HFFc6 (cell line): ENCODE measurements around the gene CCL20. TPM values are rescaled to one million over a fixed set of nuclear protein-coding genes. Genes with fewer than 3 reads are reported as not detected.

Experiments
- DNase-seq: peaks from one replicate; pipeline ENCODE4 v3.0.0-alpha.2; 2018
- H3K27ac Mint-ChIP-seq: 2 replicates; pipeline ENCODE4 v1.8.0; 2020; ENCODE audit warnings: mild to moderate bottlenecking, mixed read lengths
- H3K27me3 Mint-ChIP-seq: 2 replicates; pipeline ENCODE4 v1.8.0; 2021; ENCODE audit warnings: mild to moderate bottlenecking, moderate library complexity, mixed read lengths; ENCODE audit not compliant: insufficient read depth
- H3K36me3 Mint-ChIP-seq: 2 replicates; pipeline ENCODE4 v1.8.0; 2021; ENCODE audit warnings: low read depth, mixed read lengths
- H3K4me1 Mint-ChIP-seq: 2 replicates; pipeline ENCODE4 v1.8.0; 2020; ENCODE audit warnings: low read depth, mixed read lengths
- H3K4me3 Mint-ChIP-seq: 2 replicates; pipeline ENCODE4 v1.8.0; 2020; ENCODE audit warnings: mild to moderate bottlenecking, moderate library complexity, mixed read lengths
- H3K9me3 Mint-ChIP-seq: 2 replicates; pipeline ENCODE4 v1.8.0; 2020; ENCODE audit warnings: mild to moderate bottlenecking, mixed read lengths
- total RNA-seq, 6 experiments: library from RNA; stranded (reverse); fragmentation: NEBNext Ultra II Directional; extraction: Animal tissue kit (Norgen Biotek cat#: 25700); gene quantifications; 2 replicates in 1 of 6; 3 replicates in 5 of 6; pipeline ENCODE4 v1.2.3, GENCODE V29; 2021
- TF ChIP-seq, protein P1 (sequence below): fragments of 200-600 bp; sonication (generic); IDR thresholded peaks from 2 replicates; pipeline ENCODE4 v1.5.0; 2021; ENCODE audit warnings: antibody characterized with exemption, mild to moderate bottlenecking

Gene CCL20
- total RNA-seq, 6 experiments from 2014 or later, result not detected

DNA sequence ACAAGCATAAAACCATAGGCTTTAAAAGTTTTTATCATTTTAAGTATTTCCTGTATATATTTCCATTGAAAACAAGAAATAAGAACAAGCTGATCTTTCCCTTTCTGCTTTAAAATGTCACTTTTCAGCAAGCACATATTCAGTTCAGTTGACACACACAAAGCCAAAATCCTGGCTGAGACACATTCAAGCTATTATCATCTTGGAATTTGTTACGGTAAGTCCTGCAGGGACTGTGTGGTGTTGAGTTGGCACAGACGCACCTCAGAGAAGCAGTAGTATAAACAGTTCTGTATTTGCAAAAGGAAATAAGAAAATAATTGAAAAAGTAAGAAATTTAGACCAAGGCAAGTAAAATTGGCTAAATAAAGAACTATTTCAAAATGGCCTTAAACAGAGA, 47.4 kb downstream of the CCL20 start:
- TF ChIP-seq, protein P1, sequence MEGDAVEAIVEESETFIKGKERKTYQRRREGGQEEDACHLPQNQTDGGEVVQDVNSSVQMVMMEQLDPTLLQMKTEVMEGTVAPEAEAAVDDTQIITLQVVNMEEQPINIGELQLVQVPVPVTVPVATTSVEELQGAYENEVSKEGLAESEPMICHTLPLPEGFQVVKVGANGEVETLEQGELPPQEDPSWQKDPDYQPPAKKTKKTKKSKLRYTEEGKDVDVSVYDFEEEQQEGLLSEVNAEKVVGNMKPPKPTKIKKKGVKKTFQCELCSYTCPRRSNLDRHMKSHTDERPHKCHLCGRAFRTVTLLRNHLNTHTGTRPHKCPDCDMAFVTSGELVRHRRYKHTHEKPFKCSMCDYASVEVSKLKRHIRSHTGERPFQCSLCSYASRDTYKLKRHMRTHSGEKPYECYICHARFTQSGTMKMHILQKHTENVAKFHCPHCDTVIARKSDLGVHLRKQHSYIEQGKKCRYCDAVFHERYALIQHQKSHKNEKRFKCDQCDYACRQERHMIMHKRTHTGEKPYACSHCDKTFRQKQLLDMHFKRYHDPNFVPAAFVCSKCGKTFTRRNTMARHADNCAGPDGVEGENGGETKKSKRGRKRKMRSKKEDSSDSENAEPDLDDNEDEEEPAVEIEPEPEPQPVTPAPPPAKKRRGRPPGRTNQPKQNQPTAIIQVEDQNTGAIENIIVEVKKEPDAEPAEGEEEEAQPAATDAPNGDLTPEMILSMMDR, result no peak
- no peak for DNase-seq
- Mint-ChIP-seq H3K4me1 (peaks cover 43% of the 10 kb centered on the region), H3K4me3 (no peak overlapping the region), H3K9me3 (no peaks in the 10 kb centered on the region), H3K27ac (no peak overlapping the region), H3K36me3 (no peaks in the 10 kb centered on the region), H3K27me3 (peaks cover 2% of the 10 kb centered on the region; the same call in 1 of the 2 replicates)

DNA sequence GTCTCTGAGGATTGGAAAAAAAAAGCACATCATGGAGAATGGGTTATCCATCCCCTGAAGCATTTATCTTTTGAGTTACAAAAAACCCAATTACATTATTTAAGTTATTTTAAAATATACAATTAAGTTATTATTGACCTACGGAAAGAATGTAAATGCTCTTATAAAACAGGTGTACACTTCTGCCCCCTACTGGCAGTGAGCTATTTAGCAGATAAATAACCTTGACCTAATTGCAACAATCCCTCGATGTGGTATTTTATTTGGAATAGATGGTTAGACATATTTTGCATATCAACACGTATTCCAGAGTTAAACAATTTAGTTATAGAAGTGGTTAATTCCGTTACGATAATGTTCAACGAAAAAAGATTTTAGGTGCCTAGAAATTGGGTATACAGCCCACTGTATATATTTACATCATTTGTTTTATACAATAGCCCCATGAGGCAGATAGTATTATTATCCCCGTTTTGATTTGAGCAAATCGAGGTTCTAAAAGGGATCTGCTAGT, 48.6 kb downstream of the CCL20 start:
- peaks cover 43% of the 10 kb centered on the region for H3K4me1 Mint-ChIP-seq
- no peak overlapping the region for H3K4me3 Mint-ChIP-seq
- no peaks in the 10 kb centered on the region for H3K36me3 Mint-ChIP-seq
- peaks cover 2% of the 10 kb centered on the region; the same call in 1 of the 2 replicates for H3K27me3 Mint-ChIP-seq
- TF ChIP-seq, protein P1, result peak; percentile 92
- peak overlapping the region; percentile 72 for H3K27ac Mint-ChIP-seq
- DNase-seq, result peak; percentile 28
- H3K9me3 Mint-ChIP-seq, result no peaks in the 10 kb centered on the region

DNA sequence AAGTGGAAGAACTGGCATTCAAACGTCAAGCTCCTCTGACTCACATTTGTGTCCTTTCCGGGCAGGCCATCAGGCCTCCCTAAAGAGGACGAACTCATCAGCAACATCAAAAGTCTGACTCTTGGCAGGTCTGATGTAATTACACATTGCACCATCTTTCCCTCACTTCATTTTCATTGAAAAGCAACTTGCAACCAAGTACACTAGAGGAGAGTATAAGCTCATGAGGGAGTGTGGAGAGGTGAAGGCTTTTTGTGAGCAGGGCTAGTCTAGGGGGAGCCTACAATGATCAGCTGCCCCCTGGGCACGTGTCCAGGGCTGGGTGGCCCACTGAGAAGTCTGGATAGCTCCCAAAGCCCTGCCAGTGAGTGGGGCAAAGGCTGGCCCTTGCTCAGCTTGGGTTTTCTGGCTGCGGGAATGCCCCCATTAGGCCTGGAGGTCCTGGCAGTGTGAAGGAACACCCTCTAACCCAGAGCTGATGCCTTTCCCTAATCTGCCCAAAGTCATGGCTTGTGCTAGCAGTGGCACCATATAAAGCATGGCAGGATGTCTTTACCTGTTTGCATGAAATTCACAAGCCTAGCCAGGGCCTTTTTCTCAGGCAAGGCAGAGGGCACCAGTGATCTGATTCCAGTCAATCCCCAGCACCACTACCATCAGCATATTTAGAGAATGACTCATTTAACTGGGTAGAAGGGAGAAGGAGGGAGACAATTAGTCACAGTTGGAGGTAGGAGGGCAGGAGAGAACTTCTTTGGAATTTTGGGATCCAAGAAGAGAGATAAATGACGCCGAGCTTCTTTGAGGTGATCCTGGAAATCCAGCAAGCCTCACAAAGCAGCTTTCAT, 49.3 kb downstream of the CCL20 start:
- peak overlapping the region; percentile 72 for H3K27ac Mint-ChIP-seq
- peak; percentile 79 for DNase-seq
- H3K36me3 Mint-ChIP-seq, result no peaks in the 10 kb centered on the region
- peaks cover 2% of the 10 kb centered on the region; the same call in 1 of the 2 replicates for H3K27me3 Mint-ChIP-seq
- no peaks in the 10 kb centered on the region for H3K9me3 Mint-ChIP-seq
- TF ChIP-seq, protein P1, result no peak
- peaks cover 43% of the 10 kb centered on the region for H3K4me1 Mint-ChIP-seq
- peak overlapping the region; percentile 32 for H3K4me3 Mint-ChIP-seq

DNA sequence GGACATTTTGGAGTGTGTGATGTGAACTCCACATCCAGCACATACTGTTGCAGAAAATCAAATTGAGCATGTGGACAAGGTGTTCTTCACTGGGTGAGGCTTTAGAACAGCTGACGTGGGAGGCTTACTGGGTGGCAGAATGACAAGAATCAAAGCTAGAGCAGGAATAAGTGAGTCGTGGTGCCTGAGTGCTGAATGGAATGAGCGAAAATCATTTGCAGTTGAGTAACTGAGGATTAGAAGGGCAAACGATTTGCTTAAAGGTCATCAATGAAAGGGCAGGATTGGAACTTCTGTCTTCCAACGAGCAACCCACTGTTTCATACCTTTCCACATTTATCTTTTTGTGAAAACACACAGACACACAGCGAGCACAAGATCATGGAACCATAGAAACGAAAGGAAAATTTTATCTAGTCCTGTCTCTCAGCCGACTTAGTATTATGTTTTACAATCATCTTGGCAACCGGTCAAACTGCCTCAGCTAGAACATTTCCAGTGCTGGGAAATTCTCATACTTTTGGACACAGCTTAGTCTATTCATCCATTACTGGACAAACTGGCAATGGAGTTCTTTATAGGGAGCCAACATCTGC, 50.6 kb downstream of the CCL20 start:
- no peak overlapping the region for H3K4me3 Mint-ChIP-seq
- H3K36me3 Mint-ChIP-seq, result no peaks in the 10 kb centered on the region
- H3K27me3 Mint-ChIP-seq, result peaks cover 2% of the 10 kb centered on the region; the same call in 1 of the 2 replicates
- no peak overlapping the region for H3K27ac Mint-ChIP-seq
- DNase-seq, result no peak
- peaks cover 43% of the 10 kb centered on the region for H3K4me1 Mint-ChIP-seq
- TF ChIP-seq, protein P1, result no peak
- H3K9me3 Mint-ChIP-seq, result no peaks in the 10 kb centered on the region

DNA sequence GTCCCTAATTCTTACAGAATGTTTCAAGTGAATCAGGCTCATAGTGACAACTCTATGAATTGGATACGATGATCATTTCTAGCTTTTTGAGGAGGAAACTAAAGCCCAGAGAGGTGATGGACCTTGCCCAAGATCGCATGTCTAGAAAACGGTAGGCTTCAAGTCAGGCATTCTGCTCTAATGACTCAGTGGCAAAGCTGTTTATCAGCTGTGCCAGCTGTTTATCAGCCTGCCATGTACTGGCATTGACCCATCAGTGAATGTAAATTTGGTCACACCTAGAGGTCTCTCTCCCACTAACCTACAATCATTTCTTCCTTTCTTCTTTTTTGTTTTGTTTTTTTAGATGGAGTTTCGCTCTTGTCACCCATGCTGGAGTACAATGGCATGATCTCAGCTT, 51.6 kb downstream of the CCL20 start:
- Mint-ChIP-seq H3K4me3 (no peak overlapping the region), H3K27ac (no peak overlapping the region), H3K27me3 (no peaks in the 10 kb centered on the region), H3K9me3 (no peaks in the 10 kb centered on the region), H3K36me3 (no peaks in the 10 kb centered on the region), H3K4me1 (peaks cover 52% of the 10 kb centered on the region)
- no peak for DNase-seq
- TF ChIP-seq, protein P1, result no peak

Other genes with a start within 250 kb of the CCL20 start
- gene SCYGR2, start 214.9 kb upstream of the CCL20 start, total RNA-seq, result not detected
- not detected for gene SCYGR3, start 199.0 kb upstream of the CCL20 start, total RNA-seq
- gene SCYGR4, start 196.3 kb upstream of the CCL20 start, total RNA-seq, result not detected
- gene SCYGR5, start 147.0 kb upstream of the CCL20 start, total RNA-seq, result not detected
- gene SLC19A3, start 95.8 kb upstream of the CCL20 start, total RNA-seq, result under 1 TPM in 1 of 6 experiments, not detected in 5; 0.14 TPM
- gene SCYGR6, start 89.1 kb upstream of the CCL20 start, total RNA-seq, result not detected
- not detected for gene SCYGR7, start 85.5 kb upstream of the CCL20 start, total RNA-seq
- gene SCYGR8, start 67.9 kb upstream of the CCL20 start, total RNA-seq, result not detected
- under 1 TPM in 4 of 6 experiments, not detected in 2; 0.12 to 0.39 (median 0.20) TPM for gene DAW1, start 57.8 kb downstream of the CCL20 start, total RNA-seq